Memory B cell (primary cell): ENCODE results near the gene PTGER2.

ENCODE experiments used
- ATAC-seq: fragments of 150-1000 bp; cut with Tn5 transposase; 2 replicates; pipeline ENCODE4 v1.10.0; 2021; ENCODE audit warnings: low read depth, mild to moderate bottlenecking, moderate library complexity
- DNase-seq, 2 donors: peaks; one replicate each; pipeline ENCODE4 v3.0.0; 2022; ENCODE audit warnings: low spot score in 2 of 2
- H3K27ac Mint-ChIP-seq: one replicate; pipeline ENCODE4 v1.8.0; 2022; ENCODE audit warnings: mild to moderate bottlenecking, moderate library complexity, mixed read lengths
- H3K27me3 Mint-ChIP-seq: one replicate; pipeline ENCODE4 v1.8.0; 2022; ENCODE audit warnings: mixed read lengths
- H3K36me3 Mint-ChIP-seq: one replicate; pipeline ENCODE4 v1.8.0; 2022; ENCODE audit warnings: mild to moderate bottlenecking, mixed read lengths
- H3K4me1 Mint-ChIP-seq: one replicate; pipeline ENCODE4 v1.8.0; 2022; ENCODE audit warnings: mixed read lengths
- H3K4me3 Mint-ChIP-seq: one replicate; pipeline ENCODE4 v1.8.0; 2022; ENCODE audit warnings: mild to moderate bottlenecking, moderate library complexity, mixed read lengths
- H3K9me3 Mint-ChIP-seq: one replicate; pipeline ENCODE4 v1.8.0; 2022; ENCODE audit warnings: mixed read lengths

Gene PTGER2

DNA sequence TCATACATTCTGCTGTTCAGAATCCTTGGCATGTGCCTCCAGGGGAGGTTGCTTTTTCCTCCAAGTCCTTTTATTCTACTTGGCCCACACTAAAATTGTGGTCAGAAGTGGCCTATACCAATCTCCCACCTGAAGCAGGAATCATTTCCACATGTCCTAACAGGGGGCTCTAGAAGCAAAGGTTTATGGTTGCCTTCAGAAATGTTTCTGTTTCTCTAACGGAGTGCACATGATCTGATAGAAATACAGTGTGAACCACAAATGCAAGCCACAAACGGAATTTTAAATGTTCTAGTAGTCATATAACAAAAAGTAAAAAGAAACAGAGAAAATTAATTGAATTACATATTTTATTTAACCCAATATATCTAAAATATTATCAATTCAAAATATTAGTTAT, 4.0 kb downstream of the PTGER2 start:
- peaks cover 3% of the 10 kb centered on the region for H3K36me3 Mint-ChIP-seq
- H3K27me3 Mint-ChIP-seq = peaks cover 25% of the 10 kb centered on the region
- H3K4me1 Mint-ChIP-seq = peaks cover 21% of the 10 kb centered on the region
- ATAC-seq = no peak
- peaks cover 8% of the 10 kb centered on the region for H3K9me3 Mint-ChIP-seq
- H3K4me3 Mint-ChIP-seq = no peak overlapping the region
- no peak overlapping the region for H3K27ac Mint-ChIP-seq
- no peak for DNase-seq

DNA sequence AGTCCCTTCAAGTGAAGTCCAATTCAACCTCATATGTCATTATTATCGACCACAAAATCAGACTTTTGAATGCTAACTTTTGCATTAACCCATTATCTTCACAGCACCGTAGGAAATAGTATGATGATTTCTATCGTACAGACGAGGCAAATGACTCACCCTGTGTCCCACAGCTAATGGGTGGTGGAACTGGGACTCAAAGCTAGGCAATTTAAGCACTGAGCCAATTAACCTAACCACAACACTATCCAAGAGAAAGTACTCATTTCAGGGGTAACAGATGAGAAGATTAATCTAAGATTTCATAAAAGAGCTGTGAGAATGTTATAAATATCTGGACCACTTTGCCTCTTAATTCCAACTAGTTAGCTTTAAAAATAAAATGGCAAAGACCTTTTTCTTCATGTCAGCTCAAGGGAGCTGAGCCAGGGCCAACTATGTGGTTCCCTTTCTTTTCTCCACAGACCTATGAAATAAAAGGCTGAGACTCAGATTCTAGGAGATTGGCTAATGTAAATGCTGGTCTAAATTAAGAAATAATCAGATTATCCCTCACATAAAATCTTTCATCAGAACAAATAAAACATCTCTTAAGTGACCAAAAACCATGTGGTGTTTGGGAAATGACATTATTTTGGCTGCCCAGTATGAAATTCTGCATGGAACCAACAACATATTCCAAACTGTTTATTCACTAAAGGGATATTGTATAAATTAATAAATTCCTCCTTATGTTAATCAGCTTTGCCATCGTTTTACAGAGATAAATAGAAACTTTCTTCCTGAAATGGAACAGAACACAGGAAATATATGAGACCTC, 4.9 kb downstream of the PTGER2 start:
- H3K27me3 Mint-ChIP-seq = peaks cover 19% of the 10 kb centered on the region
- H3K4me1 Mint-ChIP-seq = peaks cover 16% of the 10 kb centered on the region
- peaks cover 11% of the 10 kb centered on the region for H3K9me3 Mint-ChIP-seq
- no peak overlapping the region for H3K27ac Mint-ChIP-seq
- DNase-seq (no peak), ATAC-seq (no peak)
- H3K36me3 Mint-ChIP-seq = peaks cover 3% of the 10 kb centered on the region
- H3K4me3 Mint-ChIP-seq = no peak overlapping the region

DNA sequence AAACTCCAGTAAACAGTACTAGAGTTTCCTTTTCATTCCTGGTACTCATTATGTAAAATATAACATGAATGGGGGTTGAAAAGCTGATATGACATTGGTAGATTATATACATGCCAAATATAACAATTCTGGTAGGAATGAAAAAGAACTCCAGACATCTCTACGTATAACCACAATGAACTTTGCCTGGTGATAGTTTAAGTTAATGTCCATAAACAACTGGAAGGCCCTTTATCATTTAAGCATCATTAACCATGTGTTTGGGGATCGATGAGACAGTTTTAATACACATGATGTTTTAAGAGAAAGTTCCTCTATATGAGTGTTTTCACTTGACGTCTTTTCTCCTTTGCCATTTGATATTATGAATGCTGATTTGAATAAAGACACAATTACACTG, 5.8 kb downstream of the PTGER2 start:
- H3K27ac Mint-ChIP-seq = no peak overlapping the region
- peaks cover 11% of the 10 kb centered on the region for H3K9me3 Mint-ChIP-seq
- no peak overlapping the region for H3K4me3 Mint-ChIP-seq
- peaks cover 3% of the 10 kb centered on the region for H3K36me3 Mint-ChIP-seq
- H3K27me3 Mint-ChIP-seq = peaks cover 13% of the 10 kb centered on the region
- DNase-seq (no peak), ATAC-seq (no peak)
- peaks cover 14% of the 10 kb centered on the region for H3K4me1 Mint-ChIP-seq

DNA sequence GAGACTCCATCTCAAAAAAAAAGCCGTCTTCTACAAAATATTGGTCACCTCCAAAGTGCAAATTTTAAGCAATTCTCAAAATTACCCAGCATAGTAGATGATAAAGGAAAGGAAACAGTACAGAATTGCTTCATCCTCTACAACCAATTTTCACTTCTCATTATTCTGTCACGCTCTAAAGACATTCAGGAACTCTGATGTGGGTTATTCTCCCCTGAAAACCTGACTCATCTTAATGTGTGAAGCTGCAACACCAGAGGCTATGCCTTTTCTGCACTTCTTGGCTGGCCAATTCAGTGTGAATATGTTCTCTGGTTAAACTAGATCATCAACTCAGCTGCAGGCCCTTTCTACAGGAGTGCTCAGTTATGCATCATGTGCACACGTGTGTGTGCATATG, 11.0 kb downstream of the PTGER2 start:
- ATAC-seq = peak; percentile 99
- Mint-ChIP-seq H3K27ac (no peak overlapping the region), H3K9me3 (peaks cover 11% of the 10 kb centered on the region), H3K4me3 (no peak overlapping the region), H3K36me3 (peaks cover 3% of the 10 kb centered on the region), H3K4me1 (peaks cover 17% of the 10 kb centered on the region), H3K27me3 (peaks cover 4% of the 10 kb centered on the region)
- peak in 1 of 2 donors; percentile 42 for DNase-seq

DNA sequence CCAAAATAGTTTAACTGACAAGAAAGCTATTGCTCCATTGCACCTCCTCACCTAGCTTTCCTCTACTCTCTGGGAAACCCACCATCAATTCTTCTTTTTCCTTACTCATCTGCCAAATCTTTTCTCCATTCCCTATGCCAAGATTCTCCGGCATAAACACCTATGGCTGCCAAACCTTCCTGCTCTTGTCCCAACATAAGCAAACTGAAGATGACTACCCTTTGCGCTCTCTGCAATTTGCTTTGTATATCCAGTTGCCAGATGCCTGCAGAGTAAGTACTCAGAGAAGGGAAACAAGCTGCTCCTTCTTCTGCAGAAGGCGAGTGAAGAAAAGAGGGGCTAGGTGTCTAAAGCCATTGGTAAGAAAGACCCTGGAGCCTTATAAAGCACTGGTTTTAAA, 11.5 kb downstream of the PTGER2 start:
- H3K4me3 Mint-ChIP-seq = no peak overlapping the region
- no peak overlapping the region for H3K27ac Mint-ChIP-seq
- DNase-seq (no peak), ATAC-seq (no peak)
- H3K36me3 Mint-ChIP-seq = peaks cover 3% of the 10 kb centered on the region
- peaks cover 11% of the 10 kb centered on the region for H3K9me3 Mint-ChIP-seq
- H3K4me1 Mint-ChIP-seq = peaks cover 17% of the 10 kb centered on the region
- H3K27me3 Mint-ChIP-seq = peaks cover 5% of the 10 kb centered on the region

DNA sequence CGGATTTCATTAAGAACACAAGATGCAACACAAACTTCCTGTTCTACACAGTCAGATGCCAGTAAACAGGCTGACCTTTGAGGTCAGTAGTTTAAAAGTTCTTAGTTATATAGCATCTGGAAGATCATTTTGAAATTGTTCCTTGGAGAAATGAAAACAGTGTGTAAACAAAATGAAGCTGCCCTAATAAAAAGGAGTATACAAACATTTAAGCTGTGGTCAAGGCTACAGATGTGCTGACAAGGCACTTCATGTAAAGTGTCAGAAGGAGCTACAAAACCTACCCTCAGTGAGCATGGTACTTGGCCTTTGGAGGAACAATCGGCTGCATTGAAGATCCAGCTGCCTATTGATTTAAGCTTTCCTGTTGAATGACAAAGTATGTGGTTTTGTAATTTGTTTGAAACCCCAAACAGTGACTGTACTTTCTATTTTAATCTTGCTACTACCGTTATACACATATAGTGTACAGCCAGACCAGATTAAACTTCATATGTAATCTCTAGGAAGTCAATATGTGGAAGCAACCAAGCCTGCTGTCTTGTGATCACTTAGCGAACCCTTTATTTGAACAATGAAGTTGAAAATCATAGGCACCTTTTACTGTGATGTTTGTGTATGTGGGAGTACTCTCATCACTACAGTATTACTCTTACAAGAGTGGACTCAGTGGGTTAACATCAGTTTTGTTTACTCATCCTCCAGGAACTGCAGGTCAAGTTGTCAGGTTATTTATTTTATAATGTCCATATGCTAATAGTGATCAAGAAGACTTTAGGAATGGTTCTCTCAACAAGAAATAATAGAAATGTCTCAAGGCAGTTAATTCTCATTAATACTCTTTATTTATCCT, 13.5 kb downstream of the PTGER2 start:
- ATAC-seq = no peak
- no peaks in the 10 kb centered on the region for H3K36me3 Mint-ChIP-seq
- H3K4me3 Mint-ChIP-seq = no peak overlapping the region
- peaks cover 3% of the 10 kb centered on the region for H3K9me3 Mint-ChIP-seq
- H3K4me1 Mint-ChIP-seq = peaks cover 17% of the 10 kb centered on the region
- DNase-seq = no peak
- no peak overlapping the region for H3K27ac Mint-ChIP-seq
- peaks cover 10% of the 10 kb centered on the region for H3K27me3 Mint-ChIP-seq

DNA sequence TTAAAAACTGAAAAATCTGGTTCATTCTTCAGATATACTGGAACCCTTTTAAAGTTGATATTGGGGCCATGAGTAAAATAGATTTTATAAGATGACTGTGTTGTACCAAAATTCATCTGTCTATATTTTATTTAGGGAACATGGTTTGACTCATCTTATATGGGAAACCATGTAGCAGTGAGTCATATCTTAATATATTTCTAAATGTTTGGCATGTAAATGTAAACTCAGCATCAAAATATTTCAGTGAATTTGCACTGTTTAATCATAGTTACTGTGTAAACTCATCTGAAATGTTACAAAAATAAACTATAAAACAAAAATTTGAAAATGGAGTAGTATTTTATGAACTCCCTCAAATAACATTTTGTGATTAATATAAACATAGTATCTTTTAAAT, 14.2 kb downstream of the PTGER2 start:
- no peaks in the 10 kb centered on the region for H3K36me3 Mint-ChIP-seq
- H3K27ac Mint-ChIP-seq = no peak overlapping the region
- H3K4me1 Mint-ChIP-seq = peaks cover 17% of the 10 kb centered on the region
- ATAC-seq = no peak
- H3K27me3 Mint-ChIP-seq = peaks cover 12% of the 10 kb centered on the region
- DNase-seq = no peak
- peaks cover 3% of the 10 kb centered on the region for H3K9me3 Mint-ChIP-seq
- H3K4me3 Mint-ChIP-seq = no peak overlapping the region

DNA sequence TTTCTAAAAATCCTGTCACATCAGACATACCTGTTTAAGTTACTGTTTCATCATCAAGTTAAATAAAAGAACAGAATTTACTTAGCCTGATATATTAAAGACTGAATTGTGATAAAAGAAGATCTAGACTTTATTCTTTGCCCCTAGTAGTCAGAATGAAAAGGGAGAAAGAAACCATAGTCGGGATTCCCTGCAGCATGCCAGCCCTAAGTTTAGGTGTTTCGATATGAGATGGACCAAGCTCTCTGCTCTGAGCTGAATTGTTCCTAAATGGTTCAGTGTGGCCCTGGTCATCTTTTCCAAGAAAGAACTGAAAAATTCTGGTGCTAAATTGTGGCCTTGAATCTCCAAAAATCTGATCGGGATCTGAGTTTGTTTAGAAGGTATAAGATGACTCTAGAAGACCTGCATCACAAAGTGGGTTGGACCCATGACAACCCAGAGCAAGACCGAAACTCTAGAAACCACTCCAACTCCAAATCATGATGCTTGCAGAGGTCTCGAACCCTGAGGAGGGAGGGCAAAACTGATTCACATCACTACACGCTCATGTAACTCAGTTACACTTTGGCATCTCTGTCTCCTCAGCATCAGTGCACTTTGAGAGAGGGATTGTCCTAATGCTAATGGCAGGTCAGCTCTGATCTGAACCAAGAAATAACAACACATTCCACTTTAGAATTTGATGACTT, 15.7 kb downstream of the PTGER2 start:
- peaks cover 15% of the 10 kb centered on the region for H3K27me3 Mint-ChIP-seq
- DNase-seq (no peak), ATAC-seq (no peak)
- no peaks in the 10 kb centered on the region for H3K36me3 Mint-ChIP-seq
- no peak overlapping the region for H3K4me3 Mint-ChIP-seq
- H3K4me1 Mint-ChIP-seq = peaks cover 11% of the 10 kb centered on the region
- H3K9me3 Mint-ChIP-seq = no peaks in the 10 kb centered on the region
- H3K27ac Mint-ChIP-seq = no peak overlapping the region

DNA sequence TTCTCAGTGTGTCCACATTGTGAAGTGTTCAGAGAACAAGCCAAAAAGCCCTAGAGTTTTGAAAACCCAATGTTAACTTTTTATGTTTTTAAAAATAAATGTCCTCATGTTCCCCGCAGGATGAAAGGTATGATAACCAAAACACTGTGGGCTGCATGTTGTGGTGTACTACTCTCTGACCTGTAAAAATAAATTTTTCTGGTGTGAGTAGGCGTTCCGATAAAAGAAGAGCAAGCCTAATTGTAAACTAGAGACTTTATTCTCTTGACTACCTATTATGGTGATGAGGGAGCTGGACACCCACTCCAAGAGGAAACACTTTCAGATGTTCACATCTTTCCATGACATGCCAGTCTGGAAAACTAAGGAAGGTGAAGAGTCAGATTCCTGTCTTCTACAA, 18.2 kb downstream of the PTGER2 start:
- Mint-ChIP-seq H3K27ac (no peak overlapping the region), H3K4me3 (no peak overlapping the region), H3K36me3 (no peaks in the 10 kb centered on the region), H3K27me3 (peaks cover 17% of the 10 kb centered on the region), H3K9me3 (no peaks in the 10 kb centered on the region), H3K4me1 (no peaks in the 10 kb centered on the region)
- DNase-seq (no peak), ATAC-seq (no peak)

DNA sequence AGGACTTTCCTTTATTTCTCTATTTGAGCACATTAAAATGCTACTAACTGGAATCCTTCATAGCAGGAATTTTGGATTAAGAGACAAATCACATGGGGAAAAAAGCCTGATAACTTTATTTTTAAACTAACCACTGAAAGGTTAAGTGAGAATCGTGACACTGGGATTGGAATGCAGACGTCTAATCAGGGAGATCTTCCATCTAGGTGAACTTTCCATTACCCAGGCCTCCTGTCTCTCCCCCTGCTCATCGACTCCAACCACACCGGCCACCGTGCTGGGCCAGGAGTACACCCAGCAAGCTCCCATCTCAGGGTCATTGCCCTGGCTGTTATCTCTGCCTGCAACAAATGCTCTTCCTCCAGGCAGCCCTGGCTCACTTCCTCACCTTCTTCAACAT, 19.0 kb downstream of the PTGER2 start:
- Mint-ChIP-seq H3K36me3 (no peaks in the 10 kb centered on the region), H3K27ac (no peak overlapping the region), H3K27me3 (peaks cover 17% of the 10 kb centered on the region), H3K4me1 (no peaks in the 10 kb centered on the region), H3K9me3 (no peaks in the 10 kb centered on the region), H3K4me3 (no peak overlapping the region)
- no peak for DNase-seq
- ATAC-seq = no peak

DNA sequence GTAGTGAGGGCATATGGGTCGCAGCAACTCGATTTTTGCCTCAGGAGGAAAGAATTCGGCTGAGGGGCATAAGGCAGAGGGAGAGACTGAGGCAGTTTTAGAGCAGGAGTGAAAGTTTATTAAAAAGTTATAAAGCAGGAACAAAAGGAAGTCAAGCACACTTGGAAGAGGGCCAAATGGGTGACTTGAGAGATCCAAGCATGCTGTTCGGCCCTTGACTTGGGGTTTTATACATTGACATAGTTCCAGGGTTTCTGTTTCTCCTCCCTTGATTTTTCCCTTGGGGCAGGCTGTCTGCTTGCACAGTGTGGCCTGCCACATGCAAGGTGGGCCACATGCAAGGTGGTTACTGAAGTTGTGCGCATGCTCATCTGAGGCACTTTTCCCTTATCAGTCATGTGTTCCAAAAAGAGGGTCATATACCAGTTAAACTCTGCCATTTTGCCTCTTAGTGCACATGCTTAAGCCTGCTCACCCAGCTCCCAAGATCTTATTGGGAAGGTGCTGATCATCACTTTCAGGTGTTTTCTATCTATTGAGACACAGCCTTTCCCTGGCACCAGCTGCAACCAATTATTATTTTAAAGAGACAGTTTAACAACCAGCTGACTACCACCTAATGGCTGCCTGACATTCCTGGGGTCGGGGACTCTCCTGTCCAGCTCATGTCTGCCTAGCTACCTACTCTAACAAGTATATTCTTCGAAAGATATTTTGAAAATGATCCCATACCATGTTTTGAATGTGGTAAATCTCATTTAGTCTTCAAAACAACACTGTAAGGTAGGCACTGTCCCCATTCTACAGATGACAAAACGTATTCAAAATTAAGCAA, 19.9 kb downstream of the PTGER2 start:
- Mint-ChIP-seq H3K4me3 (no peak overlapping the region), H3K9me3 (no peaks in the 10 kb centered on the region), H3K36me3 (no peaks in the 10 kb centered on the region), H3K4me1 (no peaks in the 10 kb centered on the region), H3K27ac (no peak overlapping the region), H3K27me3 (peaks cover 17% of the 10 kb centered on the region)
- DNase-seq (no peak), ATAC-seq (no peak)

DNA sequence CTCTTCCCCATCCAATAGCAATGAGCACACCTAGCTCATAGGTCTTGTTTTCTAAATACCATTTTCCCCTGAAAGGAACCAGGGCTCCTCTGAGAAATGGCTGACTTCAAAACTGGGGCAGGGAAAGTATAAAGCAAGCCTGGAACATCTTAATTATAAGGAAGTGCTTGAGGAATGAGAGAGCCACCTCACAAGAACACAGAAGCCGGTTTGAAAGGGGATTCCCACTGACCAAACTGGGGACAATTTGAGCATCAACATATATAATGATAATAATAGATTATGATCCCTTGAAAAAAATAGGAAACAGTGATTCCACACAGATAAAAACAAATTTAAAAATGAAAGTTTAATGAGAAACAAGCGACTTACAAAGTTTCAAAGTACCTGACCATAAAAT, 22.1 kb downstream of the PTGER2 start:
- Mint-ChIP-seq H3K4me1 (peaks cover 2% of the 10 kb centered on the region), H3K4me3 (no peak overlapping the region), H3K9me3 (no peaks in the 10 kb centered on the region), H3K36me3 (peaks cover 2% of the 10 kb centered on the region), H3K27ac (no peak overlapping the region), H3K27me3 (peaks cover 14% of the 10 kb centered on the region)
- no peak for ATAC-seq
- DNase-seq = no peak

DNA sequence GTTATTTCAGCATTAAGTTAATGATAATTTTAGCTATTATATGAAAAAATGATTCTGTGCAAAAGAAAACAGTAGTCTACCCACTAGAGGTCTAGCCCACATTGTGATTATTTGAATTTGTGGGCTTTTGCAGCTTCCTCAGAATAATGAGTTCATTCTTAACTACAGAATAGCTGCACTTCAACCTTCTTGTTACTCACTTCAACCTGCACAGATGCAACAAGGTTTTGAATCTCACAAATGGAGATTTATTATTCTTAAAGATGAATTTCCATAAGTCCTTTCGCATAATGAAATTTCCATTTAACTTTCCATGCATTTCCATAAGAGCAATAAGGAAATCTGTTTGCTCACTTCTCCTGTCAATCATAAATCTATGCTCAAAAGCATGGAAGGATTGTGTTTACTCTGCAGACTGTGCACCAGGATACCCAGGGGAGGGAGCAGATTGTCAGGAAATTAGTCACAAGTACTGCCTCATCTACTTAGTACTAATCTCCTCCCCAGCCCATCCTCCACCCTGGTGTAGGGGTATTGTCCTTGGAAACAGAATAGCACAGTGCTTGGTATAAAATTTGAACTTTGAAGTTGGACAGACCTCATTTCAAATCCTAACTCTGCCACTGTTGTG, 24.1 kb downstream of the PTGER2 start:
- no peak overlapping the region for H3K27ac Mint-ChIP-seq
- no peak for DNase-seq
- H3K27me3 Mint-ChIP-seq = peaks cover 11% of the 10 kb centered on the region
- H3K9me3 Mint-ChIP-seq = no peaks in the 10 kb centered on the region
- peaks cover 2% of the 10 kb centered on the region for H3K4me1 Mint-ChIP-seq
- no peak overlapping the region for H3K4me3 Mint-ChIP-seq
- no peak for ATAC-seq
- peaks cover 2% of the 10 kb centered on the region for H3K36me3 Mint-ChIP-seq
